ENCODE data around the gene TNFRSF13B.

DNA sequence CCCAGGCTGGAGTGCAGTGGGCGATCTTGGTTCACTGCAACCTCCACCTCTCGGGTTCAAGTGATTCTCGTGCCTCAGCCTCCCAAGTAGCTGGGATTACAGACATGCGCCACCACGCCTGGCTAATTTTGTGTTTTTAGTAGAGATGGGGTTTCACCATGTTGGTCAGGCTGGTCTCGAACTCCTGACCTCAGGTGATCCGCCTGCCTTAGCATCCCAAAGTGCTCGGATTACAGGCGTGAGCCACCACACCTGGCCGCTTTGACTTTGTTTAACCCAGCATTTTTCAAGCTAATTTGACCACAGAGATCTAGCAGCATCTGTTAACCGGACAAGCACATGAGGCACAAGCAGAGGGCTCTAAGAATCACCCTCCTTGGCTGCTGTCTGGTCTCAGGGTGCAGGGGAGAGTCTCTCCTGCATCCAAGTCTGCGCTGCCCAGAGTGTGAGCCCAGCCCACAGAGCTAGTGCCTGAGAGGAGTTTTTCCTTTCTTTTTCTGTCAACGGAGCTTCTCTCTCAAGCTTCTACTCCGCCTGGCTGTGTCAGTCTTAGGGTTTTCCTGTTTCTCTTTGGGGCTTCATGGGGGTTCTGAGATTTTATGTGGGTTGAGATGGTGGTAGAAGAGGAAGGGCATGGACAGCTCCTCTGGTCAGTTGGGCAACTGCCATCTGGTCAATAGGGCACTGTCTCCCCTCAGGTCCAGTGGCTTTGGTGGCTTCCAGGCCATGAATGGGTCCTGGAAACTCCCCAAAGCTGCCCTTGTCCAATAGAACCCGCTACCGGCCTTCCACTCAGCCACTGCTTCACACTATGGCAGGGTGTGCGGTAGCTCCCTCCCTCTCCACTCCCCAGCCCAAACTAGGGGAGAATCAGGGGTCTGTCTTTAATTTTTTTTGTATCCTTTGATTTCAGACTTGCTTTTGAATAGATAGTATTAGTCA, 59.6 kb downstream of the TNFRSF13B start:
- TF ChIP-seq, protein P1, sequence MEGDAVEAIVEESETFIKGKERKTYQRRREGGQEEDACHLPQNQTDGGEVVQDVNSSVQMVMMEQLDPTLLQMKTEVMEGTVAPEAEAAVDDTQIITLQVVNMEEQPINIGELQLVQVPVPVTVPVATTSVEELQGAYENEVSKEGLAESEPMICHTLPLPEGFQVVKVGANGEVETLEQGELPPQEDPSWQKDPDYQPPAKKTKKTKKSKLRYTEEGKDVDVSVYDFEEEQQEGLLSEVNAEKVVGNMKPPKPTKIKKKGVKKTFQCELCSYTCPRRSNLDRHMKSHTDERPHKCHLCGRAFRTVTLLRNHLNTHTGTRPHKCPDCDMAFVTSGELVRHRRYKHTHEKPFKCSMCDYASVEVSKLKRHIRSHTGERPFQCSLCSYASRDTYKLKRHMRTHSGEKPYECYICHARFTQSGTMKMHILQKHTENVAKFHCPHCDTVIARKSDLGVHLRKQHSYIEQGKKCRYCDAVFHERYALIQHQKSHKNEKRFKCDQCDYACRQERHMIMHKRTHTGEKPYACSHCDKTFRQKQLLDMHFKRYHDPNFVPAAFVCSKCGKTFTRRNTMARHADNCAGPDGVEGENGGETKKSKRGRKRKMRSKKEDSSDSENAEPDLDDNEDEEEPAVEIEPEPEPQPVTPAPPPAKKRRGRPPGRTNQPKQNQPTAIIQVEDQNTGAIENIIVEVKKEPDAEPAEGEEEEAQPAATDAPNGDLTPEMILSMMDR (IDR thresholded peaks at IDR 0.05): no peak
- TF ChIP-seq POLR2A (IDR thresholded peaks at IDR 0.05): no peak
- TF ChIP-seq EP300 (IDR thresholded peaks at IDR 0.05; ENCODE audit: low read depth): no peak
- TF ChIP-seq POLR2AphosphoS5 (IDR thresholded peaks at IDR 0.05): no peak
